Femur (tissue), 1 donor: ENCODE measurements around the gene CELSR3.

Experiments
- DNase-seq: peaks from one replicate; pipeline ENCODE4 v3.0.0-alpha.2; 2017

The CELSR3 gene

DNA sequence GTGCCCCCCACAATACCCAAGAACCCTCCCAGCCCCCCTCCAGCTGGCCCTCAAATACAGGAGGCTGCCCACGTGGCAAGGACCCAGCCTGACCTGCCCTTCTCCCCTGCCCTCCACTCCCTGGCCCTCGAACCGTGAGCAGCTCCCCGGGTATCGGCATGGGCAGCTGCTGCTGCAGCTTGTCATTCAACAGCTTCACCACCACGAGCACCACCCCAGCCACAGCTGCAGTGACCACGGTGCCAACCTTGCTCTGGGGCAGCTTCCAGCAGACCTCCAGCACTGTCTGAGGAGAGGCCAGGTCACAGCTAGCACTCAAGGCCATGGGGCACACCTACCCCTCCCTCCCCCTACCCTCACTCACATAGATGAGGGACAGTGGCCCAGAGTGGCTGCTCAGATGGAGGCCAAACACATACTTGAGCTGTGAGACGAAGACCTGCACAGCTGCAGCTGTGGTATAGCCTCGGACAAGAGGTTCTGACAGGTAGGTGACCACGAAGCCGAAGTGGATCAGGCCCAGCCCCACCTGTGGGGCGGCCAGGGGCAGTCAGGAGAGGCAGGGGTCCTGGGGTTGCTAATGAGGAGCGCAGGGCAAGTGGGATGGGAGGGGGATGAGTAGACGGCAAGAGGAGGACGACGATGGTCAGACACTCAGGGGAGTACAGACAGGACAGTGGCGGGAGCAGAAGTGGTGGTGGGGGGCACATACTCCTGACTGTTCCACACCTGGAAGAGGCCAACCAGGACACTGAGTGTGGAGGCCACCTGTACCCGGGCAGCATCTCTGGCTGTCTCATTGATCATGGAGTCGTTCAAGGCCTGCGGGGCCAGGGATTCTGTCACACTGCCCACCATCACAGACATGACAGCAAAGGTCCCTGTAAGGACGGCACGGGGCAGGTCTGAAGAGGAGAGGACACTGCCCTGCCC lies 30.9 kb downstream of the CELSR3 start:
- DNase-seq, result no peak

- DNase-seq, result no peak
These were observed 31.9 kb downstream of the CELSR3 start for GRCh38 chr3:48630833-48631232.

DNA sequence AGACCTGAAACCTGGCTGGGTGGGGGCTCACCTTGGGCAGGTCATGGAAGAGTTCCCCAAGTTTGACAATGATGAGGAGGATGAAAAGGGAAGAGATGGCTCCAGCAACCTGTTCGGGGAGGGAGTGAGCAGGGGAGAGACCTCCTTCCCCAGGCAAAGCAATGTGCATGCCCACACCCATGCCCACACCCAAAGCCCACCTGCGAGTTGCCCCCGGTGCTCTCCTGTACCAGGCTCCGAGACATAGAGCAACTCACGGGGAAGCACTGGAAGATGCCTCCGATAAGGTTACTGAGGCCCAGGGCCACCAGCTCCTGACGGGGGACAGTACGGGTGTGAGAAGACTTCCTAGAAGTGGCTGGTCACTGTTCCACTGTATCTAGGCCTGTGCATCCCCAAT lies 32.3 kb downstream of the CELSR3 start:
- no peak for DNase-seq

DNA sequence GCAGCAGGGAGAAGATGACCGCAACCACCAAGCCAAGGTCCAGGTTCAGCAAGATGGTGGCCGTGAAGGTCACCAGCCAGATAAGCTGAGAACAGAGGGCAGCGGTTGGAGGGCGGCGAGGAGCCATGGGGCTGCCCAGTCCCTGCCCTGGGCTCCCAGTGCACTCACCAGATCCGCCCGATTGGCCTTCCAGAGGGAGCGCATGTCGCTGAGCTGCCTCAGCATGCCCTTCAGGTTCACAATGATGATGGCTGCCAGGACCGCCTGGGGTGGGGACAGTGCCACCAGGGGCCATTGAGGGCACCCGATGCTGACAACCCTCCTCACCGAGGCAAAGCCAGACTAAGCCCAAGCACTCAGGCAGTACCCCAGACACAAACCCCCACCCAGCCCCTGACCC lies 32.8 kb downstream of the CELSR3 start:
- no peak for DNase-seq

DNA sequence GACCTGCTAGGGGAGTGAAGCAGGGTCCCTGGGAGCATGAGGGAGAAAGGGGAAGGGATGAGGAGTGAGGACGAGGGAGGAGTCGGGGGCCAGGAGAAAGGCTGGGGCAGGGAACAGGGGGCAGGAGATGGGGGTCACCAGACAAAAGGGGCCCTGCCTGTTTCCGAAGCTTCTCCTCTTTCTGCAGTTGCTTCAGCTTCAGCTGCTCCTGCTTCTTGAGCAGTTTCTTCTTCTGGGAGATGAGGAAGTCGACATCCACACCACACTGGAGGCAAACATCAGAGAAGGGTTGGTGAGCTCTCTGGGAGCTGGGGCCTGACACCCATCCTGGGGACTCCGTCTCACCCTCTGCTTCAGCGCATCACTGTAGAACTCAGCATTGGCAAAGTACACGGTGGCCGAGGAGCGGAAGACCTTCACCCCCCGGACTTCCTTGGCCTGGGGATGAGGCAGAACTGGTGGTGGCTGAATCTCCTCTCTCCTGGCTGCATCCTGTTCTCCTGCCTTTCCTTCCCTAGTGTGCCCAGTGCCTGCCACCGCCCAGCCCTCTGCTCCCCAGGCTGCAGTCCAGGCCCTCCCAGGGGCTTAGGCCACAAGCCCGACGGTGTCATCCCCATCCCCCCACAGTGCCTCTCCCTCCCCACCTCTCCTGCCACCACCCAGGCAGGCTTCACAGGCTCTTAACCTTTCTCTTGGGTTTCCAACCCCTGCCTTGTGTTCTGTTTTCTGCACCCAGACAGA lies 34.2 kb downstream of the CELSR3 start:
- DNase-seq, result no peak

GRCh38 chr3:48625600-48625999 lies 37.1 kb downstream of the CELSR3 start:
- no peak for DNase-seq

DNA sequence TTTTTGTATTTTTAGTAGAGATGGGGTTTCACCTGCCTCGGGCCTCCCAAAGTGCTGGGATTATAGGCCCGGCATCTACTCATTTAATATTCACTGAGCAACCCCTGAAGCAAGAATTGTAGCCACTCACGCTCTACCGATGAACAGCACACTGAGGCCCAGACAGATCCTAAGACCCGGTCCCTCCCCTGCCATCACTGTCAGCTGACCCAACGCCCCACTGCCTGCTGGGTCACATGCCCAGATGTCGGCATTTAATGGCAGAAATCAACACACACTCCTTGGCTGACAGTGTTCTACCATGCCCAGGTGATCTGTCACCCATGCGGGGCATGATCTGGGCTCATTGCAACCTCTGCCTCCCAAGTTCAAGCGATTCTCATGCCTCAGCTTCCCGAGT lies 37.9 kb downstream of the CELSR3 start:
- no peak for DNase-seq

DNA sequence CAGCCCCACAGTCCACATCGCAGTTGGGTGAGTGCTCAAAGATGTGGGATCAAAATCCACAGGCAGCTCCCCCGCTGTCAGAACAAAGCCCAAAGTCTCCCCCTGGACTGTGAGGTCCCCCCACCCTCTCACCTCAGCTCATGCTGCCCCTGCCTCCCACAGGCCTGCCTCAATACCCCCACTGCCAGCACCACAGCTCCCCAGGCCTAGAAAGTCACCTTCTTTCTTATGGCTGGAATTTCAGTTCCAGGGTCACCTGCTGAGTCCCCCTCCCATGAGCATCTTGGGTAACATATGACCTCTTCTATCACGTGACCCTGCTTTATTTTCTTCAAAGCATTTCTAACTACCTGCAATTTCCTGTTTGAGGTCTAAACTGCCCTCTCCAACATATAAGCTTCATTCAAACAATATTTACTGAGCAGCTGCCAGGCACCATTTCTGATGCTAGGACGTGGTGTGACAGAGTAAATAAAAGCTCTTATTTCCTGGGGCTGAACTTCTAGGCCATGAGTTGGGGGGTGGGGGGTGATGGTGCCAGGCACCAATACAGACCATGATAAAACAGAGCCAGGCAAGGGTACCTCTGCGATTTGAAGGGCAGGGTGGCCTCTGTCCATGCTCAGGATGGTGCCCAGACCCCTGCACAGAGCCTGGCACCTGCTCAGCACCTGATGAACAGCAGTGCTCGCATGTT lies 38.7 kb downstream of the CELSR3 start:
- no peak for DNase-seq

- DNase-seq, result no peak
These were observed 41.2 kb downstream of the CELSR3 start, which contains the start of gene TMEM89 for GRCh38 chr3:48621461-48621869. TSS of gene TMEM89 (minus strand) at chr3:48621769. CDS start at chr3:48621756, 13 bp downstream.

DNA sequence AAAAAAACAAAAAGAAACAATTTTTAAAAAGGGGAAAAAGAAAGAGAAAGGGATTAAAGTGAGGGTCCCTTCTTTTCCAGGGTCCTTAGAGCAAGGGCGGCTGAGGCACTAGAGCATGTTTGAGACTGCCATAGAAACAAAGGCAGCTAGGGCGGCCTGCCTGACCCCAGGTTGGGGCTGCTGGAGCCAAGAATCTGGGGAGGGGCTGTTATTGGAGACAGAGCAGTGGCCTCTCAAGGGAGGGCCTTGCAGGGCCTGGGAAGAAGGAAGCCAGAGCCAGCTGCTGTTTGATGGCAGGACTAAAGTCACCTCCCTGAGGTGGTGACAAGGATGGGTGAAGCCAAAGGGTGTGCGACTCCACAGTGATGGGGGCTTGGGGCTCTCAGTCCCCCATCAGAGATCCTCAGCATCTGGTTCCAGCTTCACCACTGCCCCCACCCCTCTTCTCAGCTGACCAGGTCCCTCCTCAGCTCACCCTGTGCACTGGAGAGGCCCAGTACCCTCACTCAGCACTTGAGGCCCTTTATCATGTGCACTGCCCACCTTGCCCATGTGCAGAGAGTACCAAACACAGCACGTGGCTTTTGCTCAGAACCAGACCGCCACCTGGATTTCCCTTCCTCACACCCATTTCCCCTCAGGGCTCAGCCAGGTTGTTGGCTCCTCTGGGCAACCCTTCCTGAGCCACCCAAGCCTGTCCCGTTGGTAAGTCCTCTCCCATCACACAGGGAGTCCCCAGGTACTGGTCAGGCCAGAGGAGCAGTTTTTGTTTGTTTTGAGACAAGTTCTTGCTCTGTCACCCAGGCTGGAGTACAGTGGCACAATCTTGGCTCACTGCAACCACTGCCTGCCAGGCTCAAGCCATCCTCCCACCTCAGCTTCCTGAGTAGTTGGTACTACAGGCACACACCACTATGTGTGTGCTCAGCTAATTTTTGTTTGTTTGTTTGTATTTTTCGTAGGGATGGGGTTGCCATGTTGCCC lies 42.9 kb downstream of the CELSR3 start:
- no peak for DNase-seq

GRCh38 chr3:48617559-48617958 lies 45.1 kb downstream of the CELSR3 start:
- DNase-seq, result no peak

DNA sequence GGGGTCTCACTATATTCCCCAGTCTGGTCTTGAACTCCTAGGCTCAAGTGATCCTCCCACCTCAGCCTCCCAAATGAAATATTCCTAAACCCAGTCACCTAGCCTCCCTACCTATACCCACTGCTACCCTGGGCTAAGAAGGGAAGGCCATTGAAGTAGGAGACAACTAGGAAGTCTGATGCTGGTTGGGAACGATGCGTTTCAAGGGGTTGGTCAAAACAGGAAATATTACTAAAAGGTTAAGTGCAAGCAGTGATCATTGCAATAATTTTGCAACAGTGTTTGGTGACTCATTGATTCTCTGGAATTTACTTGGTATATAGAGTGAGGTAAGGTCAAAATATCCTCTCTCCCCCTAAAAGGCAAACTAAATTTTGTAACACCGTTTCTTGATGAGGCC lies 48.6 kb downstream of the CELSR3 start:
- DNase-seq, result no peak

- no peak for DNase-seq
These were observed 50.4 kb downstream of the CELSR3 start for GRCh38 chr3:48612309-48612708.

DNA sequence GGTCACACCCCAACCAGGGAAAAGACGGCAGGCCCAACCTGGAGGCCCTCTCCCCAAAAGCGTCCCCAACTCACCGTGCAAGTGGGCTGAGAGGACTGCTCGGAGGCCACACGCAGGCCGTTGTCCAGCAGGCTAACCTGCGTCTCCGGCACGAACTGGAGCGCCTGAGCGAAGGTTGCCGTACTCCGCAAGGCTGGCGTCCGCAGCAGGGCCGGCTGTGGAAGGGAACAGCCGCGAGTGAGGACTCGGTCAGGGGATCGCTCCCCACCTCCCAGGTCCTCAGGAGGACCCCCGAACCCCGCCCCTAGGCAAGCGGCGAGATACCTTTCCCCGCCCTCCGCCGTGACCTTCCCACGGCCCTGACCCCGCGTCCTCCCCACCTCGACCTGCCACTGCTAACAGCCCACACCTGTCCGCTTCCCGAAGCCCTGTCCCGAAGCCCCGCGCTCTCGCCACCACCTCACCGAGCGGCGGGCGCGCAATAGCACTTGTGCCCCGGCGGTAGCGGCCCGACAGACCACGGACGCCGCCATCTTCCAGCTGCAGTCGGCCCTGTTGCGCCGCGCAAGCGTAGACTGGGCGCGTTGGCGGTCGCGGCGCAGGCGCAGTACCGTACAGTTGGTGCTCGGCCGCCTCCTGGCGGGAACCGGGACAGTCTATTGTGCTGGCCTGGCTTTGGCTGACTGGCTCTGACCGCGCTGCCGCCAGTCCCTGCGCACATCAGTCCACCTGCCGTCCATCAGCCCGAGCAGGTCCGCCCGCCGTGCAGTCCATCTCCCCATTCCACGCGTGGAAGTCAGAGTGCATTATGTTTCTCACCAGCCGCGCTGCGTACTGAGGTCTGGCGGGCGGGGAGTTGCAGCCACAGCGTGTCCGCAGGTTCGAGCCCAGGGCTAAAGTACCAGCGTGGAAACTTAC lies 53.3 kb downstream of the CELSR3 start, which contains the start of gene UQCRC1:
TSS of gene UQCRC1 (minus strand) at position 559 of the 918 bp plus-strand sequence. CDS start at position 533, 26 bp downstream.
- peak; percentile 96 for DNase-seq

DNA sequence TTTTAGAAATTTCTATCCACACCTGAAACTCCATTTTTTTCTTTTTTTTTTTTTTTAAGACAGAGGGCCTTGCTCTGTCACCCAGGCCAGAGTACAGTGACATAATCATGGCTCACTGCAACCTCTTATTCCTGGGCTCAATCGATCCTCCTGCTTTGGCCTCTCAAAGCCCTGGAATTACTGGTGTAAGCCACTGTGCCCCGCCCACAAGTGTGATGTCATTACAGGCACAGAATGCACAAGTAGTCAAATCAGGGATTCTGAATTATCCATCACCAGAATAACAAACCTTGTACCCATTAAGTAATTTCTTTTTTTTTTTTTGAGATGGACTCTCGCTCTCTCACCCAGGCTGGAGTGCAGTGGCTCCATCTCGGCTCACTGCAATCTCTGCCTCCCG lies 55.2 kb downstream of the CELSR3 start:
- no peak for DNase-seq

- DNase-seq, result no peak
These were observed 61.1 kb downstream of the CELSR3 start for GRCh38 chr3:48601622-48601994.

GRCh38 chr3:48600711-48601621 lies 61.7 kb downstream of the CELSR3 start:
- DNase-seq, result no peak

DNA sequence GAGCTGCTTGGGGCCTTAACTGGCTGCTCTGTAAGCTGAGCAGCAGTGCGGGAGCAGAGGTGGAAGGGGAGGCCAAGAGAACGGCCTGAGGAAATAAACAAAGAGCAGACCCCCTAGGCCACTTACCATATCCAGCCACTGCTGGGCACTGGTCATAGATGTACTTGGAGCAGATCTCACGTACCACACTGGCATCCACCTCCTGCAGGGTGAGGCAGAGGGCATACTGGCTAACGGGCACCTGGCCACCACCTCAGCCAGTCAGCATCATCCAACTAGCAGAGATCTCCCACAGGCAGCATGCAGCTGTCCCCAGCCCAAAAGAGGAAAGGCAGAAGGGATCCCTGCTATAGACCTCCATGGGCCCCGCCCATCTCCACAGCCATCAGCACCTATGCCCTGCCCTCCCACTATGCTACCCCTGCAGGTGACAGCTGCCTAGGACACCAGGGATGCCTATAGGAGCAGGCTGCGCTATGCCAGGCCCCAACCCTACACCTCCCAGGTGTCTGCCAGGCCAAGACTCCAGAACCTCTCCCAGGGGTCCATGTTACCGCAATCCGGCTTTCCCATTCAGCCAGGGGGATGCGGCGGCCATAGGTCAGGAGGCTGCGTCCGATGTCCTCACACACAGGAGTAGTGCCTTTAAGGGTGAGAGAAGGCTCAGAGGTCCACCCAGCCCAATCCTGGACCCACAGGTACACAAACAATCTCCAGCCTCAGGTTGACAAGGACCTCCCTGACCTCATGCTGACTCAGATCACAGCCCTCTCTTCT lies 63.0 kb downstream of the CELSR3 start:
- DNase-seq, result no peak

DNA sequence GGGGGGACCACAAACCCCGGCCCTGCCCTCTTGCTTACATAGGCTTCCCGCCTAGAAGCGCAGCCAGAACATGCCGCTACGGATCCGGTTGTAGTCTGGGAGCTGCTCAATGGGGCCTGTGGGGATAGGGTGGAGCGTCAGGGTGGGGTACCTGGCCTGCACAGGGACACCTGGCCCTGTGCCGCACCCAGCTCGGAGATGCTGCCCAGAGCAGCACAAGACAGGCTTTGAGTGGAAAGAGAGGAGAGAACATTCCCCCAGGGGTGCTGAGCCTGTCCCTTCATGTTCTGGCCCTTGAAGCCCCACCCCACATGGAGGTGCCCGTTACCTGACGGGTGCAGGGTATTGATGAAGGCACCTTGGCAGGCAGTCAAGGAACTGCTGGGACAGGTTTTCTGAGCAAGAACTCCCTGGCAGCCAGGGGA lies 63.6 kb downstream of the CELSR3 start:
- no peak for DNase-seq
